HG02852 (cell line): ENCODE measurements around the gene UQCC5.

Source experiments
- ATAC-seq: cut with Tn5 transposase; IDR thresholded peaks from one replicate; pipeline ENCODE4 v1.9.1; 2021; ENCODE audit warnings: mild to moderate bottlenecking, moderate library complexity; ENCODE audit not compliant: unreplicated experiment

Gene UQCC5

GRCh38 chr3:52558436-52558835 lies 22.0 kb downstream of the UQCC5 start:
- ATAC-seq: no peak

GRCh38 chr3:52561028-52561747 lies 24.8 kb downstream of the UQCC5 start:
- no peak for ATAC-seq

GRCh38 chr3:52563984-52564383 lies 27.6 kb downstream of the UQCC5 start:
- ATAC-seq: no peak

- no peak for ATAC-seq
Measured at GRCh38 chr3:52568069-52568468, 31.7 kb downstream of the UQCC5 start.

GRCh38 chr3:52570076-52570475 lies 33.7 kb downstream of the UQCC5 start:
- ATAC-seq: no peak

- ATAC-seq: no peak
Measured at GRCh38 chr3:52572221-52572620, 35.8 kb downstream of the UQCC5 start.

GRCh38 chr3:52574056-52574965 lies 37.9 kb downstream of the UQCC5 start:
- ATAC-seq: no peak
